Measurements from ENCODE around the gene EPHA3.

The EPHA3 gene

DNA sequence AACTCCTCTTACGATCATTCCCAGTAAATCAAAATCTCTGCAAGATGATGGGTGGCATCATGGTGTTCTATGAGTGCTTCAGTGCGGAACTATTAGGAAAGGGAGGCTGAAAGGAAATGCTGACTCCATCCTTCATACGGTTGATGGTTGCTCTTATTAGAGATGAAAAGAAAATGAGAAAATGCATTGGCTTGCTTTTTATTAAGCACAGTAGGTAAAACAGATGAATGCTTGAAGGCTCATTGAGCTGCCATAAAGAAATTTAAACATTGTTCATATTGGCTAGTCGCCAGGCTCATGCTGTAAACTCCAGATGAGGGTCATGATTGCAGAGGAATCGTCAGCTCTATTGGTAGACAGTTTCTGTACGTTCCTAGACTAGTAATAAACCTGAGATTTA is 115.8 kb downstream of the EPHA3 start:
- in situ Hi-C loops (cut with MboI; ENCODE audit: low sequenced_read_pairs): no loop called here

DNA sequence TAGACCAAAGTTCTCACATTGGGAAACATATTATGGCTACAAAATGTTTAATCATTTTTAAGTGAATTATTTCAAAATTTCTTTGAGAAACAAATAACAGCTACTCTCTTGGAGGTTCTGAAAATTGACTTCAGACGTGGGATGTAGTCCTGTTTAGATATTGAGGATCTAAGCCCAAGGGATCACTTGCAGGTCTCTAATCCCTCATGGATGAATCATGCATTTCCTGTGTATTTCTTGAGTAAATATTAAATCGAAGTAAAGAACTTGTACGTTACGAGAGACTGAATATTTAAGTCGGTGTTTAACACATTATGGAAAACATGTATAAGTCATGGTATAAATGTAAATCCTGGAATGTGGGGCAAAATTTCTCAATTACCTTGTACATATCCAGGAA is 119.8 kb downstream of the EPHA3 start:
- in situ Hi-C loops (cut with MboI; ENCODE audit: low sequenced_read_pairs): no loop called here

DNA sequence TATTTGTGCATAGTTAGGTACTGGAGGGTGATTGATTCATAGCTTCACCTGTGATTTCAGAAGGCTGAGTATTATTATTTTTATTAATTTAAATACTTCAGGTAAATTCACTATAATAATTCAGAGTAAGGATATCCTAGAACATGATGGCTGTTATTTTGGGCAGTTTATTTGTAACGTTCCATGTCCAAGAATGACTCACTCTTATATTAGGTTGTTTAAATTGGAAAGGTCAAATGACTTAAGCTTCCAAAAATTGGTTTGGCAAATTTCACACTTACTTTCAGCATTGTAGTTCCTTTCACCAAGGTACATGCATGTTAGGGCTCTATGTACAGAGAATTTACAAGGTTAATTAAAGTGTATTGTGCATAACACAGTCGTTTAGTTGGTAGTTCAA is 120.2 kb downstream of the EPHA3 start:
- in situ Hi-C loops (cut with MboI; ENCODE audit: low sequenced_read_pairs): no loop called here

DNA sequence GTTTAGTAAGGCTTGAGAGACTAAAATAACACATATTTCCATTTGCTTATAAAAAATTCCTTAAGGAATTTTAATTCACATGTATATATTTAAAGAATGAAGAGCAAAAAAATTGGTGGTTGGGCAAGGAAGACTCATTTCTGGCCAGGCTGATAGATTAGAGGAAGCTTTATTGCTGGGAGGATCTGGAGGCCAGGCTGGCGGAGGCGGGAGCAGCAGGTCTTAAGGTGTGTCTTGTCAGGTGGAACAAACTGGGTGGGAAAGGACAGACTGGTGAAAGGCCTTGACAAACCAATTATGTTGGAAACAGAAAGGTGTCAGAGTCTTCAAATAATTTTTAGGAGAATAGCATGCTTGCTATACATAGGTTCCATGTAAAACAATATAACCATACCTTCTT is 124.7 kb downstream of the EPHA3 start:
- in situ Hi-C loops (cut with MboI; ENCODE audit: low sequenced_read_pairs): no loop called here

DNA sequence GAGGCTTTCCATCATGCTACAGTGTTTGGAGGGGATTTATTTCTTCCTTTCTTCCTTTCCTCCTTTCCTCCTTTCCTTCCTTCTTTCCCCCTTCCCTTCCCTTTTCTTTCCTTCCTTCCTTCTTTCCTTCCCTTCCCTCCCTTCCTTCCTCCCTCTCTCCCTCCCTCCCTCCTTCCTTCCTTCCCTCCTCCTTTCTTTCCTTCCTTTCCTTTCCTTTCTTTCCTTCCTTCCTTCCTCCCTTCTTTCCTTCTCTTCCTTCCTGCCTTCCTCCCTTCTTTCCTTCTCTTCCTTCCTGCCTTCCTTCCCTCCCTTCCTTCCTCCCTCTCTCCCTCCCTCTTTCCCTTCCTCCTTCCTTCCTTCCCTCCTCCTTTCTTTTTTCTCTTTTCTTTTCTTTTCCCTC is 127.2 kb downstream of the EPHA3 start:
- in situ Hi-C loops (cut with MboI; ENCODE audit: low sequenced_read_pairs): no loop called here

DNA sequence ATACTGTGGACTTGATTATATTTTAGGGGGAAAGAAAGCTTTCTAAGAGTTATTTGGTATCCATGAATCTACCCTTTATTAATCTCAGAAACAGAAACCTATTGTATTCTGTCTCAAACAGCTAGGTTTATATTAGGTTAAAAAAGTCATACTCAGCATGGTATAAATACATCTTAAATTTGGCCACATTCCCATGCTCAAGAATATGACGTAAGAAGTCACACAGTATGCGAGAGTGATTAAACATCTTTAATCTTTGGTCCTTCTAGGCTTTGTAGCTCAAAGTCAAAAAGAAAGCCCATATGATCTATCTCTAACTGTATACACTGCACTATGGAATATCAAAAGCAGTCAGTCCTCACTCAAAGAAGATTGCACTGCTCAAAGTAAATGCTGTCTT is 131.4 kb downstream of the EPHA3 start:
- in situ Hi-C loops (cut with MboI; ENCODE audit: low sequenced_read_pairs): no loop called here

DNA sequence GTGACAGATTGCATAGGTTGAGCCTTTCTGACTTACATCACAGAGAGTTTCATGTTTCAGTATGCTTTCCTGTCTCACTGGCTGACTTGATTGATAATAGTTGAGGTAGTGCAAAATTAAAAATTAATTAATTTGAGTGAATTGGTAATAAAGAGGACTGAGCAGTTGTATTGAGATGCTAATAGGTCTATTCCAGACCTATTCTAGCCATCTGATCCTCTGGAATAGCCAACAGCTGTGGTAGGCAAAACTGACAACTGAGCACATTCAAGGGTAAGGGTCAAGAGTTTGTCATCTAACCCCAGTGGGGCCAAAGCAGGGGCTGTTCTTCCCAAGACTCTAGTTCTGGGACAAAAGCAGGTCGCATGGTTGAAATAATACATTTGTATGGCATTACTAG is 132.4 kb downstream of the EPHA3 start:
- in situ Hi-C loops (cut with MboI; ENCODE audit: low sequenced_read_pairs): no loop called here

DNA sequence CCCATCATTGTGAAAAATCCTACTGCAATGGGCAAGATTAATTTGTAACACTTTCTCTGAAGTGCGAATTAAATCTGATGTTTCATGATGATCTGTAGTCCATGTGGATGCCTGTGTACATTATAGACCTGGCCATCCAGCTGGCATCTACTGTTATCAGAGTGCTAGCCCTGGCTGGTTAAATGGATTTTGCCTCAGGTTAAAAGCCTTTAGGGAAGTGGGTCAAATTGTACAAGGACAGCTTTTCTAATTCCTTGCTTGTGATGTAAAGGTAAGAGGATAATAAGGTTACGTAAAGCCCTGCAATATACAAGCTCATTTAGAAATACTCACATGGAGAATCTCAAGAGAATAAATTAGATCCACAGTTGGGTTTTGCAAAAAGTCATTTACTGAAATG is 138.2 kb downstream of the EPHA3 start:
- in situ Hi-C loops (cut with MboI; ENCODE audit: low sequenced_read_pairs): no loop called here

DNA sequence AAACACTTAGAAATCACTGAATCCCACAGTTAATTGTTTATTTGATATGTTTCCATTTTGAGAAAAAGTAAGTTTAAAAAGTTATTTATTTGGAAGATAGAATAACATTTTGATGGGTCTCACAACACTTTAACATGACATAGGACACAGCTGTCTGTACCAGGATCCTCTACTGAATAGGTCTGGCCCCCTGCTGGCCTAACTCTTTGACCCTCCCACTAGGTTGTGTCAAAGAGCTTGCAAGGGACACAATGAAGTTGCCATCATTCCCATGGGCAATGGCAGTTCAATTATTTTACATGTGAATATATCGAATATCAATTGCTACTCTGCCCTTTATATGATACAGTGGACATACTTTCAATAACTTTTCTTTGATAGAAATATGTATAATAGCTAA is 138.9 kb downstream of the EPHA3 start:
- in situ Hi-C loops (cut with MboI; ENCODE audit: low sequenced_read_pairs): no loop called here

DNA sequence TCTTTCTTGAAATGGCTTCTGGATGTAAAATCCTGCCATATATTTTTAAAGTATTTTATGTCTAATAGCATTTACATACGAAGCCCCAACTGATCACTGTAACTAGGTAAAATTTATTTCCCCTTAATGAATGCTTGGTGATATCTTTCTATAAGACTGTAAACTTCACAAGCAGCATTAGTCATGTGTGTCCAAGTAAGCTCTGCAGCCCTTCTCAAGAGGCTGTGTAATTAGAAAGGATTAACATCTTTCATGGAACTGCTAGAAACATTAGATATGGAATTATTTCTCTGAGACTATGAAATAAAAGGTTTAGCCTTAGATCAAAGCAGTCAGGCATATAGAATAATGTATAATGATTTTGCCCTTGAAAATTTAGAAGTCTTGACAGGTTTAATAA is 143.3 kb downstream of the EPHA3 start:
- in situ Hi-C loops (cut with MboI; ENCODE audit: low sequenced_read_pairs): no loop called here

DNA sequence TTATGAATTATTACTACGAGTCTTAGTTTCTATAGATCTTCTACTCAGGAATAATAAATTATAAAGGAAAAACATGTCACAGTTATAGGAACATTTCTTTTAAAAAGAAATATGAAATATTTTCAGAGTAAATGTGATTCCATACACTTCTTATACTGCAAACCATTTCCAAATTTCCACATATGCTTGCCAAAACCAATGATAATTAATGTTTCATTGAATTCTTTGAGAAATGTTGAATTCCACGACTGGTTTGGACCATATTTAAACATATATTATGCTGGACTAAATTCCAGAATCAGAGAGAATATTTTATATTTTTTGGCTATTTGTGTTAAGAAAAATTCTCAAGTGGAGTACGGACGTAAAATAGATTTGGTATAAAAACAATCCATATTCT is 144.6 kb downstream of the EPHA3 start:
- in situ Hi-C loops (cut with MboI; ENCODE audit: low sequenced_read_pairs): no loop called here

DNA sequence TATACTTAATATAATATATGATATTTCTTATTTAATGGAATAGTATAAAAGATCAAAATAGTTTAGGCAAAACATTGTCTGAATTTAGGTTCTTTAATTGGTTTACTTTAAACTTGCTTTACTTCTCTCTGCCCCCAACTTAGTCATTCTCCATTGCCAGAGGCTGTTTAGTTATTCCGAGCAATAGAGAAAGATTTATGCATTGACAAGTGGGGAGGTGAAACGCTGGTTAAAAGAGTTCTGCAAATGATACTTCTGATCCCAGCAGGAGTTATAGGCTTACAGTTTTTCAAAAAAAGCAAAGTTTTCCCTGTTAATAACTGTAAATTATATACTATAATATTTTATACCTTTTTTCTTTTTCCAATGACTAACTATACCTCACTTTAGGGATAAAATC is 145.4 kb downstream of the EPHA3 start:
- in situ Hi-C loops (cut with MboI; ENCODE audit: low sequenced_read_pairs): no loop called here

DNA sequence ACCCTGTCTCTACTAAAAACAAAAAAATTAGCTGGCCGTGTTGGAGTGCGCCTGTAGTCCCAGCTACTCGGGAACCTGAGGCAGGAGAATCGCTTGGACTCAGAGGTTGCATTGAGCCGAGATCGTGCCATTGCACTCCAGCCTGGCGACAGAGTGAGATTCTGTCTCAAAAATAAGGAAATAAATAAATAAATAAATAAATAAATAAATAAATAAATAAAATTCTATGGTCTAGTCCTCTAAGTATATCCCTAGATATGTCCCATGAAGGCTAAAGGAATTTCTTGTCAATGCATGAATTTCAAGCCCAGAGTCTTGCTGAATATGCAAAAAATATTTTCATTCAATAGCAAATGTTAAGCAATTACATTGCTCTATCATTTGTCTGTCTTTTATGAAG is 149.0 kb downstream of the EPHA3 start:
- in situ Hi-C loops (cut with MboI; ENCODE audit: low sequenced_read_pairs): no loop called here

DNA sequence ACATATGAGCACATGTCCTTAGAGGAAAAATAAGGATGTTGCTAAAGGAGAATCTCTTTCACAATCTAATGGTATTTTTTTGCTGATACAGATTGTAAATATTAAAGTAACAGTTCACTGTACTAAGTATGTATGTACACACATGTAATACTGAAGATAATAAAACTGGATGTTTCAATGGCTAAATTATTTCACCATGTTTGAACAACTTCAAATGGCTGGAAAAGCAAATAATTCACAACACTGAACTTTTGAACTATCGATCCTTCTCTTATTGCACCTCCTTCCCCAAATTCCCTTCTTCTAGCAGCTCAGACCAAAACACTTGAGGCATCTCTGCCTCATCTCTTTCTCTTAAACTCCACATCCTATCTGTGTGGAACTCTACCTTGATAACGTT is 149.5 kb downstream of the EPHA3 start:
- in situ Hi-C loops (cut with MboI; ENCODE audit: low sequenced_read_pairs): no loop called here

DNA sequence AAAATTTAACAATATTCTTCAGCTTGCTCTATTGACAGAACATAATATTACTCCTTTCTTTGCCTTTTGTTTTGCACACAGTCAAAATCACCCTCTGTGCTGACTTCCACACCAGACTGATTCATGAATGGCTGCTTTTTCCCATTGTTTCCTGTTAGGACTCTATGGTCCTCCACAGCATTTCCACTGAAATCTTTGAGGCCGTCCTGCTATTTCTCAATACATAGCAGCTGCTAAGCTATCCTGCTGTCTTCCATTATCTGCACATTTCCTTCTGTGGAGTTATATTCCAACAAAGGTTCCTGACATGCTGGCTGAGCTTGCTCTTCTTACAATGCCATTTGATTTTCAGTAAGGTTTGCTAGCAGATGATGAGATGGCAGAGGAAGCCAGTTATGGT is 153.3 kb downstream of the EPHA3 start:
- in situ Hi-C loops (cut with MboI; ENCODE audit: low sequenced_read_pairs): no loop called here

DNA sequence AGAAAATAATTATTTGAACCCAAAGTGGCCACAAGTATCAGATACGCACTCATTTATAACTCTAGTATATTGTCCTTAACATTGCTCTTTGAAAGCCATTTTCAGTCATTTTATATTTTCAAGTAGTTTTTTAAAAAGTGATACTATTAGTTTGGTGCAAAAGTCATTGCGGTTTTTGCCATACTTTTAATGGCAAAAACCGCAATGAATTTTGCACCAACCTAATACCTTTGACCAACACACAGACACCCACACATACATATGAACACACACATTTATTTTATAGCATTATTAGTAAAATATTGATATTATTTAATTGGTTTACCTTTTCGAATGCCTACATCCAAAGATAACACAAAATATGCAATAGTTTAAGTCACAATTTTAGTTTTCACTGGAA is 154.3 kb downstream of the EPHA3 start:
- in situ Hi-C loops (cut with MboI; ENCODE audit: low sequenced_read_pairs): no loop called here

DNA sequence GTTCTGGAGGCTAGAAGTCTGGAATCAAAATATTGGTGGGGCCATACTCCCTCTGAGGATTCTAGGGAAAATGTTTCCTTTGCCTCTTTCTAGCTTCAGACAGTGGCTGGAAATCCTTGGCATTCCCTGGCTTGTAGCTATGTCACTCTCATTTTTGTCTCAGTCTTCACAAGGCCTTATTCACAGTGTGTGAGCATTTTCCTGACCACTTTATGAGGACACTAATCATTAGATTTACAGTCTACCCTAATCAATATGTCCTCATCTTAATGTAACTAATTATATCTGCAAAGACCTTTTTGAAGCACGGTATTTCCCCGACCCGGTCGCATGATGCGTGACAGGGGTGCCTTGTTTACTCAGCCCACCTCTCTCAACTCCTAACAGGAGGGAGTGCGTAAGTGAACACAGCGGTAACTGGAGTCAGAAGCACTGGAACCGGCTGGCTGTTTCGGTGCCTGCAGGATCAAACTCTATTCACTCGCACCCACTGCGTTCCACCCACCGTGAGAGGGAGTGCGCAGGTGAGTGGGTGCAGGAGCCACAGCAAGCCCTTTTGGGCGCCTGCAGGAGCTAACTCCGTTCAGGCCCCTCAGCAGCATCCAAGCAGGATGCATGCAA is 155.0 kb downstream of the EPHA3 start:
- in situ Hi-C loops (cut with MboI; ENCODE audit: low sequenced_read_pairs): no loop called here

DNA sequence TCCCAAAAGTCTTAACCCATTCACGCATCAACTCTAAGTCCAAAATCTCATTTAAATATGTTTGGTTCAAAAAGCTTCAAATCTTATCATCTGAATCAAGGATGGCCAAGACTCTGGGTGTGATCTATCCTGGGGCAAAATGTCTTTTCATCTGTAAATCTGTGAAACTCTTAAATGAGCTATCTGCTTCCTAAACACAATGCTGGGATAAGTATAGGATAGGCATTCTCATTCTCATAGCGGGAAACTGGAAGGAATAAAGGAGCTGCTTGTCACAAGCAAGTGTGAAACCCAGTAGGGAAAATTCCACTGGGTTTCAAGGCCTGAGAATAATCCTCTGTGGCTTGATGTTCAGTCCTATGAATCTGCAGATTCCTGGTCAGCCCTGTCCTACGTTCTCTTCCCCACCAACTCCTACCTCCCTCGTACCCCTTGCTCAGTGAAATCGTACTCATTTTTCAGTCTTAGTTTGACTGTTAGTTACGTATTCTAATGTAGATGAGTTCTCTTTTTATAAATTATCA is 156.7 kb downstream of the EPHA3 start:
- in situ Hi-C loops (cut with MboI; ENCODE audit: low sequenced_read_pairs): no loop called here

DNA sequence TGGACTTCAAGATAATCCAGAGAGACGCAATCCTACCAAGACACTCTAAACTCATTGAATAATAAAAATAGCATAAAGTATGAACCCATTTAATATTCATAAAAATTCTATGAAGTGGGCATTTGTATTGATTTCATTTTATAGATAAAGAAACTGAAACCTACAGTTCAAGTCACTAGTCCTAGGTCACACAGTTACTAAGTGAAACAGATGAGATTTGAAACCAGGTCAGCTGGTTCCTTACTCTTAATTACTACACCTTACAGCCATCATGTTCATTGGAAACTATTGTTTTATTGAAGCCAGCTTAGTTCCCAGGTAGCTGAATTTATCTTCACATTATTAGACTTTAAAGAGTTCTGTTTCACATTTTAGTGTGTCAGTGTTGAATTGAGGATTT is 158.7 kb downstream of the EPHA3 start:
- in situ Hi-C loops (cut with MboI; ENCODE audit: low sequenced_read_pairs): no loop called here

DNA sequence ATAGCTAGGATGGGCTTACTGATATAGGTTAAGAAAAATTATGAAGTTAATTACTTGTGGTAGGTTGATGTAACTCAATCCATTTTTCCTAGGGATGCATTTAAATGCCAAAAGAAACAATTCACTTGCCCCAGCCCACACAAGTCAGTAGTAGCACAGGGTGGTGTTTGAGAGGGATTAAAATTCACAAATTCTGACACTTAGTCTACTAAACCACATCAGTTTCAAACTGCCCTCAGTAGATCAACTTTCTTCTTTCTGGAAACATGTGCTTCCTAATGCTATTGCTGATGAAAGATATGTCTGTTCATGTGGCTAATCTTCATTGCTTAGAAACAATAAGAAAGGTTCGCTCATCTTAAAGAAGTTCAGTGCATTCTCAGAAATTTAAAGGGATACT is 160.6 kb downstream of the EPHA3 start:
- in situ Hi-C loops (cut with MboI; ENCODE audit: low sequenced_read_pairs): no loop called here

DNA sequence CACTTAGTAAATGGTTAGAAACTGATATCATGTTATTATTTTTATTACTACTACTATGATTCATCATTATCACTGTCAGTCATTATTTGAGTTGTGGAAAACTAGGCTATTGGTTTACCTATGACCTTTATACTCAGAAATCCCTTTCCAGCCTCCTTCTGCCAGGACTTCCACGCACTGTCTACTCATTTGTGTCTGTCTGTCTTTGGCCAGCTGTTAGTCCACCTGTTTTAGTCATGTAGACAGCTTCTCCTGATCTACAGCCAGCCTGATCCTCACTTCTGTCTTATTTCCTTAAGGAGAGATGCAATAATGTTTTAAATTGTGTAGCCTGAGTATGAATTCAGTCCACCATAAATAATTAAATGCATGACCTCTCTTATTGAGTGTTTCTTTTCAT is 162.8 kb downstream of the EPHA3 start:
- in situ Hi-C loops (cut with MboI; ENCODE audit: low sequenced_read_pairs): no loop called here

DNA sequence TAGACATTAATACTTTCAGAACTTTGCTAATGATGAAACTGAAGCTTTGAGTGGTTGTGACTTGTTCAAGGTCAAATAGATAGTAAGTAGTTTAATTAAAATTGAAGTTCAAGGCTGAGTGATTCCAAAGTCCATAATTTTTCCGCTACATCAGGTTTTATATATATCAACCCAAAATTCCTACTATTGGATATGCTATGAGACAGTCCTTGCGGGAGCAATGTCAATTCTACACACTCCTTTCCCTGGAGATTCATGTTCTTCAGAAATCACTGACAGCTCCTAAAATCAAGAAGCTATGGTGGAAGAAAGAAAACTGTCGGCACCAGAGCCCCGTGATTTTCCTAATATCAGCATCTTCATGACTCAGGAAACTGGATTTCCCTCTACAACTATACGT is 167.6 kb downstream of the EPHA3 start:
- in situ Hi-C loops (cut with MboI; ENCODE audit: low sequenced_read_pairs): no loop called here

DNA sequence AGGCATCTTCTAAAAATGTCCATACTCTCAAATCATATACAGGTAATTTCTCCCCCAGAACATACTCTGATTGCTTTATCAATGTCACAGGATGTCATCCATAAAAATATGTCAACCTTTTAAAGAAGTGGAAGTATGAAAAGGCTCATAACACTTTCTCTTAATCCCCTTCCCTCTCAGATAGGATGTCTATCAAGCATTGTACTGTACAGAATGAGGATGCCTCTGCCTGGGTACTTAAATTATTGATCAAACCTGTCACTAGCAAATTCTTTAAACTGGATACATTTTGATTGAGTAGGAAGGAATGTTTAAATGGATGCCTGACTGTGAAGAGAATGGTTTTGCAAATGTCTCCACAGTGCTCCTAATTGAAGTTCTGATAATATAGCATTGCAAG is 168.7 kb downstream of the EPHA3 start:
- in situ Hi-C loops (cut with MboI; ENCODE audit: low sequenced_read_pairs): no loop called here
